ENCODE data around the gene INHBB. TPM values are rescaled to one million over a fixed set of nuclear protein-coding genes. Genes with fewer than 3 reads are reported as not detected.

Gene INHBB
- total RNA-seq, 4 donors from 2014 or later = 3.1 to 23.8 (median 13.7) TPM

GRCh38 chr2:120379916-120380893 lies 34.3 kb downstream of the INHBB start:
- no peaks in the 10 kb centered on the region for H3K36me3 ChIP-seq
- peaks cover 0 to 6% (median 0%) of the 10 kb centered on the region in 3 donors for H3K27me3 ChIP-seq
- TF ChIP-seq, protein P1, sequence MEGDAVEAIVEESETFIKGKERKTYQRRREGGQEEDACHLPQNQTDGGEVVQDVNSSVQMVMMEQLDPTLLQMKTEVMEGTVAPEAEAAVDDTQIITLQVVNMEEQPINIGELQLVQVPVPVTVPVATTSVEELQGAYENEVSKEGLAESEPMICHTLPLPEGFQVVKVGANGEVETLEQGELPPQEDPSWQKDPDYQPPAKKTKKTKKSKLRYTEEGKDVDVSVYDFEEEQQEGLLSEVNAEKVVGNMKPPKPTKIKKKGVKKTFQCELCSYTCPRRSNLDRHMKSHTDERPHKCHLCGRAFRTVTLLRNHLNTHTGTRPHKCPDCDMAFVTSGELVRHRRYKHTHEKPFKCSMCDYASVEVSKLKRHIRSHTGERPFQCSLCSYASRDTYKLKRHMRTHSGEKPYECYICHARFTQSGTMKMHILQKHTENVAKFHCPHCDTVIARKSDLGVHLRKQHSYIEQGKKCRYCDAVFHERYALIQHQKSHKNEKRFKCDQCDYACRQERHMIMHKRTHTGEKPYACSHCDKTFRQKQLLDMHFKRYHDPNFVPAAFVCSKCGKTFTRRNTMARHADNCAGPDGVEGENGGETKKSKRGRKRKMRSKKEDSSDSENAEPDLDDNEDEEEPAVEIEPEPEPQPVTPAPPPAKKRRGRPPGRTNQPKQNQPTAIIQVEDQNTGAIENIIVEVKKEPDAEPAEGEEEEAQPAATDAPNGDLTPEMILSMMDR (IDR thresholded peaks at IDR 0.05 in 4 of 5, conservative IDR thresholded peaks at IDR 0.05 in 1 of 5) = no peak
- TF ChIP-seq POLR2A (IDR thresholded peaks at IDR 0.05) = no peak
- DNase-seq (peak in 1 of 2 donors; percentile 27), ATAC-seq (peak in 1 of 2 donors; percentile 57)
- intact Hi-C loops (cut with DNase I; ENCODE audit: low total_unique reads) = no loop called here
- no peak overlapping the region for H3K27ac ChIP-seq
- in situ Hi-C loops (cut with MboI; ENCODE audit: low sequenced_read_pairs in 4 of 4) = no loop called here
- no peaks in the 10 kb centered on the region for H3K9me3 ChIP-seq
- H3K4me3 ChIP-seq = no peak overlapping the region
- H3K4me1 ChIP-seq = no peaks in the 10 kb centered on the region

DNA sequence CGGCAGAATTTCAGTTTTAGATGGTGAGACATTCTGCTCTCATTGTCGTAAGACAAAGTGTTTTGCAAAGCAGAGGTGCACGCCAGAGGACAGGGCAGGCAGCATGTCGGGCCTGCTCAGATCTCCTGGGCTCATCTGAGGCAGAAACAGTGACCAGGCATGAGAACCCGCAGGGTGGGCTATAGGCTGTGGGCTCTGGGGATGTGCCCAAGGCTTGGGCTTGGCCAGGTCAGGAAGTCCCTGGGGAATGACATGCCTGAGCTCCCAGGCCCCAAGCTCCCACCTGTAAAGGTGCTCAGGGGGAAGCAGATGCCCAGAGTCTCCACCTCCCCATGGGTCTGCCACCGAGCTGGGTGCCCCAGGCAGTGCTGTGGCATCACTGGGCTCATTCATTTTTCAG lies 35.3 kb downstream of the INHBB start:
- ATAC-seq = no peak
- H3K4me1 ChIP-seq = no peaks in the 10 kb centered on the region
- in situ Hi-C loops (cut with MboI; ENCODE audit: low sequenced_read_pairs in 4 of 4) = no loop called here
- H3K36me3 ChIP-seq = no peaks in the 10 kb centered on the region
- no peak for DNase-seq
- peaks cover 0 to 6% (median 0%) of the 10 kb centered on the region in 3 donors for H3K27me3 ChIP-seq
- no peaks in the 10 kb centered on the region for H3K9me3 ChIP-seq
- intact Hi-C loops (cut with DNase I; ENCODE audit: low total_unique reads) = no loop called here
- no peak overlapping the region for H3K4me3 ChIP-seq
- H3K27ac ChIP-seq = no peak overlapping the region
- TF ChIP-seq, protein P1 (IDR thresholded peaks at IDR 0.05 in 4 of 5, conservative IDR thresholded peaks at IDR 0.05 in 1 of 5) = no peak
- TF ChIP-seq POLR2A (IDR thresholded peaks at IDR 0.05) = no peak

GRCh38 chr2:120381661-120382060 lies 35.7 kb downstream of the INHBB start:
- no peak for DNase-seq
- intact Hi-C loops (cut with DNase I; ENCODE audit: low total_unique reads) (no loop called here), in situ Hi-C loops (cut with MboI; ENCODE audit: low sequenced_read_pairs in 4 of 4) (no loop called here)
- no peak for TF ChIP-seq POLR2A (IDR thresholded peaks at IDR 0.05)
- TF ChIP-seq, protein P1 (IDR thresholded peaks at IDR 0.05 in 4 of 5, conservative IDR thresholded peaks at IDR 0.05 in 1 of 5) = no peak
- no peaks in the 10 kb centered on the region for H3K4me1 ChIP-seq
- H3K27ac ChIP-seq = no peak overlapping the region
- no peak for ATAC-seq
- peaks cover 0 to 6% (median 0%) of the 10 kb centered on the region in 3 donors for H3K27me3 ChIP-seq
- H3K36me3 ChIP-seq = no peaks in the 10 kb centered on the region
- H3K4me3 ChIP-seq = no peak overlapping the region
- H3K9me3 ChIP-seq = no peaks in the 10 kb centered on the region

DNA sequence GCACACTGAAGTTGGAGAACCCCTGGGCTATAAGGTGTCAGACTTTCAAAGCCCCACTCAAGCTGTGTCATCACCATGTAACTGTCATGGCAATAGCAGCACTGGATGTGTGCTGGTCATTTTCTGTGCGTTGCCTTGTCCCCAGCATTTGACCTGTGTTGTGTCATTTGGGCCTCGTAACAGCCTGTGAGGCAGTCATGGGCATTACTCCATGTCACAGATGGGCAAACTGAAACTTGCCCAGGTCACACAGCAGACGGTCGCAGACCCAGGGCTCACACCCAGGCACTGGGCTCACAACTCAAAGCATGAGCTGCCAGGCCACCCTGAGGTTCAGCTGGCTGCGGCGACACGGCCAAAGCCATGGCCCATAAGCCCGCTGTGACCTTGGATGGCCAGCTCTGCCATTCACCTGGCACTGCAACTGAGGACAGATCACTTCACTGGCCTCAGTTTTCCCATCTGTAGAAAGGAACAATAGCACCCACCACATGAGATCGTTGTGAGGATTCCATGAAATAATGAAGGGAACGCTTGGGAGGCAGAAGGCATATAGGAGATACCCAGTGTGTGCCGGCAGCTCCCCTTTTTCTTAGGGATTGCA lies 36.7 kb downstream of the INHBB start:
- no peak for TF ChIP-seq POLR2A (IDR thresholded peaks at IDR 0.05)
- TF ChIP-seq, protein P1 (IDR thresholded peaks at IDR 0.05 in 4 of 5, conservative IDR thresholded peaks at IDR 0.05 in 1 of 5) = no peak
- H3K9me3 ChIP-seq = no peaks in the 10 kb centered on the region
- intact Hi-C loops (cut with DNase I; ENCODE audit: low total_unique reads) (no loop called here), in situ Hi-C loops (cut with MboI; ENCODE audit: low sequenced_read_pairs in 4 of 4) (no loop called here)
- H3K27me3 ChIP-seq = peaks cover 0 to 6% (median 0%) of the 10 kb centered on the region in 3 donors
- no peak overlapping the region for H3K27ac ChIP-seq
- H3K36me3 ChIP-seq = no peaks in the 10 kb centered on the region
- no peaks in the 10 kb centered on the region for H3K4me1 ChIP-seq
- no peak overlapping the region for H3K4me3 ChIP-seq
- ATAC-seq = no peak
- DNase-seq = no peak

All from gastrocnemius medialis (tissue), 4 donors.